ENCODE results near the gene SLC9A8. TPM values are rescaled to one million over a fixed set of nuclear protein-coding genes. Genes with fewer than 3 reads are reported as not detected.

The SLC9A8 gene
- total and polyA plus RNA-seq, 8 donors = 7.5 to 16.7 (median 8.8) TPM

DNA sequence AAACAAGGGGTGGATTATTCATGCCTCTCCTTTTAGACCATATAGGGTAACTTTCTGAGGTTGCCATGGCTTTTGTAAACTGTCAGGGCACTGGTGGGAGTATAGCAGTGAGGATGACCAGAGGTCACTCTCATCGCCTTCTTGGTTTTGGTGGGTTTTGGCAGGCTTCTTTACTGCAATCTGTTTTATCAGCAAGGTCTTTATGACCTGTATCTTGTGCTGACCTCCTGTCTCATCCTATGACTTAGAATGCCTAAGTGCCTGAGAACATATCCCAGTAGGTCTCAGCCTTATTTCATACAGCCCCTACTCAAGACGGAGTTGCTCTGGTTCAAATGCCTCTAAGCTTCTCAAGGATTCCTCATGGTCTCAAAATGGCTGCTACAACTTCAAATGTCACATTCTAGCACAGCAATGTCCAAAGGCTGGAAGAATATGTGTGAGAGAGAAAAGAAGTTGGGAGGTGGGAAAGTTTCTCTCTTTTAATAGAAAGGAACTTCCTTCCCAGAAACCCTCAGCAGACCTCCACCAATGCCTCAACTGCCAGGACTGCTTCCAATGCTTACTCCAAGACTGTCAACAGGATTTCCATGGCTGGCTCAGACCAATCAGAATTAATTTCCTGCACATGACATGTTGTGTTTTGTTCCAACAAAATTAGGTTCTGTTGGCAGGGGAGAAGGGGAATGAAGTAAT lies 46.6 kb upstream of the SLC9A8 start:
- intact Hi-C loops (cut with DNase I) = no loop called here
- peak overlapping the region; percentile 50 to 89 for H3K27ac ChIP-seq
- TF ChIP-seq, protein P1, sequence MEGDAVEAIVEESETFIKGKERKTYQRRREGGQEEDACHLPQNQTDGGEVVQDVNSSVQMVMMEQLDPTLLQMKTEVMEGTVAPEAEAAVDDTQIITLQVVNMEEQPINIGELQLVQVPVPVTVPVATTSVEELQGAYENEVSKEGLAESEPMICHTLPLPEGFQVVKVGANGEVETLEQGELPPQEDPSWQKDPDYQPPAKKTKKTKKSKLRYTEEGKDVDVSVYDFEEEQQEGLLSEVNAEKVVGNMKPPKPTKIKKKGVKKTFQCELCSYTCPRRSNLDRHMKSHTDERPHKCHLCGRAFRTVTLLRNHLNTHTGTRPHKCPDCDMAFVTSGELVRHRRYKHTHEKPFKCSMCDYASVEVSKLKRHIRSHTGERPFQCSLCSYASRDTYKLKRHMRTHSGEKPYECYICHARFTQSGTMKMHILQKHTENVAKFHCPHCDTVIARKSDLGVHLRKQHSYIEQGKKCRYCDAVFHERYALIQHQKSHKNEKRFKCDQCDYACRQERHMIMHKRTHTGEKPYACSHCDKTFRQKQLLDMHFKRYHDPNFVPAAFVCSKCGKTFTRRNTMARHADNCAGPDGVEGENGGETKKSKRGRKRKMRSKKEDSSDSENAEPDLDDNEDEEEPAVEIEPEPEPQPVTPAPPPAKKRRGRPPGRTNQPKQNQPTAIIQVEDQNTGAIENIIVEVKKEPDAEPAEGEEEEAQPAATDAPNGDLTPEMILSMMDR (IDR thresholded peaks at IDR 0.05) = no peak
- H3K27me3 ChIP-seq = no peaks in the 10 kb centered on the region
- no peaks in the 10 kb centered on the region for H3K36me3 ChIP-seq
- no peak overlapping the region for H3K4me3 ChIP-seq
- H3K4me1 ChIP-seq = peaks cover 27 to 73% of the 10 kb centered on the region in 2 donors
- DNase-seq (no peak), ATAC-seq (no peak)
- no peaks in the 10 kb centered on the region for H3K9me3 ChIP-seq

DNA sequence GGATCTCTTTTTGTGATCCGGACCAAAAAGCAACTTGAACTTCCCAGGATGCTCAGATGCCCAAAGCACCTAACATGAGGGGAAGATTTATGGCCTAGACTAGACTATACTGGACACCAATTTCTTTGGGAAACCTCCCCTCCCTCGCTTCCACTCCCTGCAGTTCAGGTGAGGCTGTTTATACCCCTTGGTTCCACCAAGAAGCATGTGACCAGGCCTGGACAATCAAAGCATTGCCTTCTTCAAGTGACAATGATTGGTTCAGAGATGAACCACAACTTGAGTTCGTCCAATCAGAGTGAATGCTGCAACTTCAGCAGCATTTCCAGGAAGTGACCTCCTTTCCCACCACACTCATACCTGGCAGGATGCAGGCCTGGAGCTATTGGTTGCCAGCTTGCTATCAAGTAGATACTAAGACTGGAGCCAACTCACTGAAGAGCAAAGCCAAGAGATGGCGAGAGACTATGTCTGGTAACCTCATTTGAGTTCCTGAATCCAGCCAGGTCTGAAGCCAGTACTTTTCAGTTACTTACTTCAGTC lies 45.6 kb upstream of the SLC9A8 start:
- no peaks in the 10 kb centered on the region for H3K27me3 ChIP-seq
- no peaks in the 10 kb centered on the region for H3K9me3 ChIP-seq
- peaks cover 32 to 83% of the 10 kb centered on the region in 2 donors for H3K4me1 ChIP-seq
- intact Hi-C loops (cut with DNase I) = no loop called here
- H3K27ac ChIP-seq = peak overlapping the region in 1 of 2 donors; percentile 89
- ATAC-seq = no peak
- no peak overlapping the region for H3K4me3 ChIP-seq
- DNase-seq = no peak
- TF ChIP-seq, protein P1 (IDR thresholded peaks at IDR 0.05) = no peak
- no peaks in the 10 kb centered on the region for H3K36me3 ChIP-seq

DNA sequence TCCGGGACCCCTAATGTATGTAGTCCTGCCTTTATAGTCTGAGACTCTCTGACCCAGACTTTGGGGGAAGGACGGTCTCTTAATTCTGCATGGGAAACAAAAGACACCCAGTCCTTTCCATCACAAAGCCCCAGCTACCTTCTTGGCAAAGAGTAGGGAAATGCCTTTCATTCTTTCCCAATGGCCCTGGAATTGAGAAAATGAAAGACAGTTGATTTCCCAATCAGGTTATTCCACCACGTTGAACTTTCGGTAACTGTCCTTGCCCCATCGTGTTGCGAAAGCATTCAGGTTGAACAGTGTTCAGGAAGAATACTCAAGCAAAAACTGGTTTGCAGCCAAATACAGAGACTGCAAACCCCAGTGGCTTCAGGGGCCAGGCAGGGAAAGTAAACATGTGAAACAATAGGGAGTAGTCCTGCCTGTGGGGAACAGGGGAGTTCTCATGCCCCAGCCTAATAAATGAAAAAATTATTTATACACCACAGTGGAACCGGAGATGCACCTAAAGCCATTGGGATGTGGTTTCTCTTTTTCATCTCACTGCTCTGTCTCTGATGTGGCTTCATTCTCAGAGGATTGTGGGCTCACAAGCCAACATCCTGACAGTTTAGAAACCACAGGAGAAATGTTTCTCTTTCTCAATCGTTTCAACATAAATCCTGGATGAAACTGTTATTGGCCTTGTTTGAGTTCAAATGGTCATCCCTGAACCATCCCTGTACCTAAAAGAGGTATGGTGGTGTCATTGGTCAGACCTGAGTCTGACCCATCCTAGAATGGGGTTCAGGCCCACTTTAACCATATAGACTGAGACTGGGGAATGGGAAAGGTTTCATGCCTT lies 44.2 kb upstream of the SLC9A8 start:
- Histone ChIP-seq H3K9me3 (no peaks in the 10 kb centered on the region), H3K27ac (peak overlapping the region; percentile 71 to 89), H3K4me3 (peak overlapping the region in 1 of 2 donors; percentile 2), H3K4me1 (peaks cover 39 to 97% of the 10 kb centered on the region in 2 donors), H3K36me3 (no peaks in the 10 kb centered on the region), H3K27me3 (no peaks in the 10 kb centered on the region)
- intact Hi-C loops (cut with DNase I) = no loop called here
- TF ChIP-seq, protein P1 (IDR thresholded peaks at IDR 0.05) = no peak
- DNase-seq (peak in 3 of 4 donors; percentile 35 to 72 (median 70)), ATAC-seq (peak; percentile 58)

DNA sequence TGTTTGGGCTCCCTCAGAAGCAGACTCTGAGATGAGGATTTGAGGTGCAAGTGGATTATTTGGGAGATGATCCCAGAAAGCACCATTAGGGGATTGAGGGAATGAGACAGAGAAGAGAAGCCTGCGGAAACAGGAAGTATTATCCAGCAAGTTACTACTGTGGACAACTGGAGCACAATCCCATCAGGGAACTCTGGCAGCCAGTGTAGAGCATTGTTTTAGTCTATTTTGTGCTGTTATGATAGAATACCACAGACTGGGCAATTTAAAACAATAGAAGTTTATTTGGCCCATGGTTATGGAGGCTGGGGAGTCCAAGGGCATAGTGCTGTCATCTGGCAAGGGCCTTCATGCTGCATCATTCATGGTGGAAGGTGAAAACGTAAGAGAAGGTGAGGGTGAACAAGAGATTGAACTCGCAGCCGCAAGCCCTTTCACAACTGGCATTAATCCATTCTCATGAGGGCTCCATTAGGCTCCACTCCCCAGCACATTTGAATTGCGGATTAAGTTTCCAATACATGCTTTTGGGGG lies 43.5 kb upstream of the SLC9A8 start:
- ATAC-seq (no peak), DNase-seq (no peak)
- no peaks in the 10 kb centered on the region for H3K36me3 ChIP-seq
- TF ChIP-seq, protein P1 (IDR thresholded peaks at IDR 0.05) = no peak
- no peaks in the 10 kb centered on the region for H3K27me3 ChIP-seq
- H3K27ac ChIP-seq = peak overlapping the region; percentile 71 to 89
- no peak overlapping the region for H3K4me3 ChIP-seq
- H3K4me1 ChIP-seq = peaks cover 39 to 99% of the 10 kb centered on the region in 2 donors
- no peaks in the 10 kb centered on the region for H3K9me3 ChIP-seq
- intact Hi-C loops (cut with DNase I) = no loop called here
